A549 treated with DMSO at 1 μM for 4 hours (cell line): ENCODE measurements around the gene HAUS1. TPM values are rescaled to one million over a fixed set of nuclear protein-coding genes. Genes with fewer than 3 reads are reported as not detected.

ENCODE experiments used
- total RNA-seq: library from RNA; stranded (reverse); fragments of 200-300 nt; extraction: Qiagen RNA extraction; gene quantifications from 5 replicates; pipeline ENCODE4 v1.2.3, GENCODE V29; 2022; ENCODE audit warnings: low read depth

Gene HAUS1, protein sequence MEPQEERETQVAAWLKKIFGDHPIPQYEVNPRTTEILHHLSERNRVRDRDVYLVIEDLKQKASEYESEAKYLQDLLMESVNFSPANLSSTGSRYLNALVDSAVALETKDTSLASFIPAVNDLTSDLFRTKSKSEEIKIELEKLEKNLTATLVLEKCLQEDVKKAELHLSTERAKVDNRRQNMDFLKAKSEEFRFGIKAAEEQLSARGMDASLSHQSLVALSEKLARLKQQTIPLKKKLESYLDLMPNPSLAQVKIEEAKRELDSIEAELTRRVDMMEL
- 30.9 to 55.6 TPM (median 38.1 TPM) in 5 replicates for total RNA-seq

GRCh38 chr18:46104128-46104911, at the start of gene HAUS1:
TSS of gene HAUS1 (plus strand) at chr18:46104385. CDS start at chr18:46104412, 27 bp downstream.

DNA sequence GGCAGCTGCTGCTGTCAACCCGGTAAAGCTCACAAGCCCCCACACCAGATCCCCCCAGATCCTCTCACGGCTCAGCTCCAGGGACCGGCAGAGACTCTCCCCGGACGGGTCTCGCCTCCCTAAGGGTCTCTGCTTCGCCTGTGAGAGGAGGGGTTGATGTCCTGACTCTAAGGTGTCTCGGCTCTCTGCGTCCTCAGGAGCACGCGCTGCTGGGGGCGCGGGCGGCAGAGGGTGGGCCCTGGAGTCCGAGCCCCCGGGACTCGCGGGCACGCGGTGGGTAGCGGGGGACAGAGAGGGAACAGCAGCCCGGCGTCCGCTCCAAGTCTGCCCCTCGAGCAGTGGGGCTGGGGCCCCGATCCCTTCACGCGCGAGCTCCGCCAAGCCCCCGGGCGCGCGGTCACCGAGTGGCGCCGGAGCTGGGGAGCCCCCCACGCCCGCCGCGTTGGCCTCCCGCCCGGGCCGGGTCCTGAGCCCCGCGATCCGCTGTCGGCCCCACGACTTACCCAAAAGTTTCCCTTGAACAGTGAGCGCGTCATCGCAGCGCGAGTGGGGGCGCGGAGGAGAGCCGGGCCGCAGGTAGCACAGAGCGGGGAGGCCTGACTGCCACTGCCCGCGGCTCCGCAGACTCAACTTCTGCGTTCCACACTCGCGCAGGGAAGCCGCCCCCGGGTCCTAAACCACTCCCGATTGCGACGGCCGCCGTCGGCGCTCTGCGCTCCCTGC, 32.4 kb upstream of the HAUS1 start, which contains the start of gene PSTPIP2:
Gene PSTPIP2, minus strand, starts transcription at position 608 of the 723 bp plus-strand sequence. Its CDS starts 72 bp downstream, at position 536.

GRCh38 chr18:46097801-46098615, 6.2 kb upstream of the HAUS1 start, which contains the start of gene ATP5F1A:
TSS of gene ATP5F1A (minus strand) at chr18:46098296. CDS start at chr18:46098231, 65 bp downstream.

Other genes with a start within 250 kb of the HAUS1 start
- 3.3 to 5.6 TPM (median 4.7 TPM) in 5 replicates for gene EPG5, start 137.1 kb upstream of the HAUS1 start, total RNA-seq
- 0.24 to 0.39 TPM (median 0.28 TPM) in 5 replicates for gene PSTPIP2, start 32.1 kb upstream of the HAUS1 start, total RNA-seq
- 308 to 328 TPM (median 314 TPM) in 5 replicates for gene ATP5F1A, start 6.1 kb upstream of the HAUS1 start, total RNA-seq